GM03348 (cell line): ENCODE results near the gene SEC14L5.

Experiments
- DNase-seq: peaks from one replicate; pipeline ENCODE4 v3.0.0; 2012; ENCODE audit warnings: low spot score

The SEC14L5 gene

DNA sequence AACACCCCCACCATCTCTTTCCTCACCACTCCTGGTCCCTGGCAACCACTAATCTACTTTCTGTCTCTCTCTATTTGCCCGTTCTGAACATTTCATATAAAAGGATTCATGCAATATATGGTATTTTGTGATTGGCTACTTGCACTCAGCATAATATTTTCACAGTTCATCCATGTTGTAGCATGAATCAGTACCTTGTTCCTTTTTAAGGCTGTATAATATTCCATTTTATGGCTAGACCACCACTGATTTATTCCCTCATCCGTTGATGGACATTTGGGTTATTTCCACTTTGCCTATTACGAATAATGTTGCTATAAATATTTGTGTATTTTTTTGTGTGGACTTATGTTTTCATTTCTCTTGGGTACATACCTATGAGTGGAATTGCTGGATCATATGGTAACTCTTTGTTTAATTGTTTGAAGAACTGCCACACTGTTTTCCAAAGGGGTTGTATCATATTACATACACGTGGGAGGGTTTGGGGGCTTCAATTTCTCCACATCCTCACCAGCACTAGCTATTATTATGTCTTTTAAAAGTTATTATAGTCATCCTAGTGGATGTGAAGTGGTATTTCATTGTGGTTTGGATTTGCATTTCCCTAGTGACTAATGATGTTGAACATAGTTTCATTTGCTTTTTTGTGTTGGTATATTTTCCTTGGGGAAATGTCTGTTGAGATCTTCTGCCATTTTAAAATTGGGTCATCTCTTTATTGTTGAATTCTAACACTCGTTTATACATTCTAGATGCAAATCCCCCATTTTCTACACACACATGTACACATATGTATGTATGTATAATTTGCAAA, 26.3 kb downstream of the SEC14L5 start:
- no peak for DNase-seq

DNA sequence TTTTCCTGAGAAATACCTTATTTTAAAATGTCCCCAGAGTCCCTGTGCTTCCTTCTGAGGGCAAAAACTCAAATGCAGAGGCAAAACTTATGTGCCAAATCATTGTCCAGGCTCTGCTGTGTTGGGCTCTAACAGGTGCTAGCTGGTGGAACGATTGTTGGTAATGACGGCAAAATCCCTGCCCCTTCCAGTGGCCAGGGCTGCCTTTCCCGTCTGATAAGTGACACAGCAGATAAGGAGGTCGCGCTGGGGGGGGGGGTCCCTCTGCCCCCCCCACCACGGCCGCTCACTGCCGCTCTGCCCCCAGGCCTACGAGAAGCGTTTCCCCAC, 29.1 kb downstream of the SEC14L5 start:
- no peak for DNase-seq

DNA sequence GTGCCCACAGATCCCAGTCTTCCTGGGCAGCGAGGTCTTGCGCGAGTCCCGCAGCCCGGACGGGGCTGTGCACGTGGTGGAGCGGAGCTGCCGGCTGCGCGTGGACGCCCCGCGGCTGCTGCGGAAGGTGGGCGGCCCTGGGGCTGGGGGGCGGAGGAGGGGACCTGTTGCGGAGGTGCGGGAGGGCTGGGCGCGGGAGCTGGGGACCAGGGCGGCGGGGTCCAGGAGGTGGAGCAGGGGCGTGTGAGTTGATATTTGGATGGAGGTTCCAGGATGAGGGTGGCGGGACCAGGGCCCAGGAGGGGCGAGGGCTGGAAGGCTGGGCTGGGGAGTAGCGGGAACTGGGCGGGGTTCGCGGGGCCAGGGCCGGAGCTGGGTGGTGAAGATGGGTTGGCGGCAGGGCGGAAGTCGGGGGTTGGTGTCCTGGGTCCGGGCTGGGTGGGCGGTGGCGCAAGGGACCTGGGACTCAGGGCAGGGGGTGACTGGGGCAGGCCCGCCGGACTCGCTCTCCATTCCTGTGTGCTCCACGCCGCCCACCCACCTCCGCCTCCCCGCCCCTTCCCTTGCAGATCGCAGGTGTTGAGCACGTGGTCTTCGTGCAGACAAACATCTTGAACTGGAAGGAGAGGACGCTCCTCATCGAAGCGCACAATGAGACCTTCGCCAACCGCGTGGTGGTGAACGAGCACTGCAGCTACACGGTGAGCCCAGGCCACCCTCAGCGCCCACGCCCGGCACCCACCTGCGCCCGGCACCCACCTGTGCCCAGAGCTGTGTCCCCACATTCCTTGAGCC, 29.6 kb downstream of the SEC14L5 start:
- no peak for DNase-seq

DNA sequence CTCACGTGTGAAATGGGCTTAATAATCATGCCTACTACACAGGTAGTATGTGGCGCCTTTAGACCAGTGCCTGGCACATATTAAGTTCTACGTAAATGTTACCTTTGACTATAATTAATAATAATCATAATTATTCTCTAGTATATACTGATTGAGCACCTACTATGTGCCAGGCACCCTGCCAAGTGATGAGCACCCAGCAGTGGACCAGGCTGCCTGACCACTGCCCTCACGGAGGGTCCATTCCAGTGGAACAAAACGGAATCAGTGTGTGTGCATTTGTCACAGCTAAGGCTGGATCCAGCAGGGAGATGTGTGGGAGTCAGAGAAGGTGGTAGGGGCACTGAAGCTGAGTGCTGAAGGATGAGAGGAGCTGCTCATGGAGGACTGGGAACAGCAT, 30.5 kb downstream of the SEC14L5 start:
- no peak for DNase-seq

DNA sequence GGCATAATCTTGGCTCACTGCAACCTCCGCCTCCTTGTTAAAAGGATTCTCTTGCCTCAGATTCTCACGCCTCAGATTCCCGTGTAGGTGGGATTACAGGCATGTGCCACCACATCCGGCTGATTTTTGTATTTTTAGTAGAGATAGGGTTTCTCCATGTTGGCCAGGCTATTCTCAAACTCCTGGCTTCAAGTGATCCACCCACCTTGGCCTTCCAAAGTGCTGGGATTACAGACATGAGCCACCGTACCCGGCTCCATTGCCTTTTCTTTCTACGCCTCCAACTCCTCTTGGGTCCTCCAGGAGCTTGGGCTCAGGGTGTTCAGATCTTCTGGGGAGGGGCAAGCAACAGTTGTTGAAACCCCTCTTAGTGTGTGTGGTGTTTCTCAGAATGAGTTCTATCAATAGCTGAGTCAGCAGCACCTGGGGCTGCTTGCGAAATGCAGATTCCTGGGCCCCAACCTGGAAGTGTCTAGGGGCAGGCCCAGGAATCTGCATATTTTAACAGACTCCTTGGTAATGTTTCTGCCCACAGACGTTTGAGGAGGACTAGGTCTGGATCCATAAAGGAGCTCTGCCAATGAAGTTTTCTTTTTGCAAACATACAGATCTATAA, 31.4 kb downstream of the SEC14L5 start:
- DNase-seq = no peak

DNA sequence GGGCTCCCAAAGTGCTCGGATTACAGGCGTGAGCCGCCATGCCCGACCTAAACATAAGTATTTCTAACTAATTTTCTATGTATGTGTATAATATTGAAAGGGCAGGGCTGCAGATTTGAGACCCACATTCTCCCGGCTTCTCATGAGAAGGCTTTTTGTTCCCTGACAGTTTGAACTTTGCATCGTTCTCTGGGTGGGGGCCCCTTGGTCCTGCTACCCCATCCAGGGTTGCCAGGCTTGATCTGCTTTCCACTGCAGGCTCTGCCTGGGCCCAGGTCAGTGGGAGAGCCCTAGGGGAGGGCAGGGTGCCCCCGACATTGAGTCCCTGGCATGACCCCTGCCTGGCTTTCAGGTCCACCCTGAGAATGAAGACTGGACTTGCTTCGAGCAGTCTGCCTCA, 32.3 kb downstream of the SEC14L5 start:
- no peak for DNase-seq

DNA sequence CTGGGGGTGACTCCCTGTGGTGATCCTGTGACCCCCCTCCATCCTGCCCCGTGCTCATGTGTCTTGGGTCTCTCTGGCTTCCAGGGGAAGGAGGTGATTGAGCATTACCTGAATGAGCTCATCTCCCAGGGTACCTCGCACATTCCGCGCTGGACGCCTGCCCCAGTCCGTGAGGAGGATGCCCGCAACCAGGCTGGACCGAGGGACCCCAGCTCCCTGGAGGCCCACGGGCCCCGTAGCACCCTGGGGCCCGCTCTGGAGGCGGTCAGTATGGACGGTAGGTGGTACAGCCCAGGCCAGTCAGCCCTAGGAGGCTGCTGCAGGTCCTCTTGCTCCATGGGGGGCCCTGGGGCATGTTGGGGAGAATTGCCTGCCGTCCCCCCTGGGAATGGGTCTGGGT, 33.6 kb downstream of the SEC14L5 start:
- DNase-seq = no peak

DNA sequence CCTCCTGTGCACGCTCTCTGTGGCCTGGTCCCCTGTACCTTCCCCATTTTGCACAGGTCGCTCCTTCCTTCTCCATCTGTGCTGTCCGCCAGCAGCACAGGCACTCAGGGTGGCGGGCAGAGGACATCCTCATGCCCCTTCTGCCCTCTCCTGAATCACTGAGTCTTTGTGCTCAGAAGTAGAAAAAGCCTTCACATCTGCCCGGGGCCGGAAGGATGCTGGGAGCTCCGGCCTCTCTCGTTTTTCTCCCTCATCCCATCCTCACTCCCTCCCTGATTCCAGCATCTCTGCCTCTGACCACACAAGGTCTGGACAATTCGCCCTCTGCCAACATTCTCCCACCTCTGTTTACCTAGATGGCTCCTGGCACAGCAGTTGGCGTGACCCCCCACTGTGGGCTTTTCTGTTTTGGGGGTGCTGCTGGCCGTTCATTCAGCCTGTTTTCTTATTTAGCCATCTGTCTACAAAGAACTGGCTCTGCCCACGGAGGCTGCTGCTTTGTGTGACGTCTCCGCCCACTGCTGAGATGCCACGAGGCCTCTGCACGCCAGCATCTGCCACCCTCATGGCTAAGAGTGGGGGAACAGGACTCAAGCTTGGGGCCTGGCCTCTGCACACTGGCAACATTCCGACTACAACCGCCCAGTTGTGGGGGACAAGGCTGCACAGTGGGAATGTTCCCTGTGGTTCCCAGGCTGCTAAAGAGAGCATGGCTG, 36.7 kb downstream of the SEC14L5 start:
- no peak for DNase-seq

DNA sequence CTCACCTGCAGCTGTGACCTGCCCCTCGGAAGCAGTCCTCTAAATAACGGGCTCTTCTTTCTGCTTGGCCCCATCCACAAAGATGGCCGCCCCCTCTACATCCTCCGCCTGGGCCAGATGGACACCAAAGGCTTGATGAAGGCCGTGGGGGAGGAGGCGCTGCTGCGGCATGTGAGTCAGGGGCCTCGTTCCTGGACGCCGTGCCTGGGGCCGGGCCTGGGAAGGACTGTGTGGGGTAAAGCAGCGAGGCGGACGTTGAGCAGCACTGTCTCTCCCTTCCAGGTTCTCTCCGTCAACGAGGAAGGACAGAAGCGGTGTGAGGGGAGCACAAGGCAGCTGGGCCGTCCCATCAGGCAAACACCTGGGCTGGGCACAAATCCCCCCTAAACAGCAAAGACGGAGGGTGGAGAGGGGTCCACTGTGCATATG, 42.5 kb downstream of the SEC14L5 start:
- no peak for DNase-seq

DNA sequence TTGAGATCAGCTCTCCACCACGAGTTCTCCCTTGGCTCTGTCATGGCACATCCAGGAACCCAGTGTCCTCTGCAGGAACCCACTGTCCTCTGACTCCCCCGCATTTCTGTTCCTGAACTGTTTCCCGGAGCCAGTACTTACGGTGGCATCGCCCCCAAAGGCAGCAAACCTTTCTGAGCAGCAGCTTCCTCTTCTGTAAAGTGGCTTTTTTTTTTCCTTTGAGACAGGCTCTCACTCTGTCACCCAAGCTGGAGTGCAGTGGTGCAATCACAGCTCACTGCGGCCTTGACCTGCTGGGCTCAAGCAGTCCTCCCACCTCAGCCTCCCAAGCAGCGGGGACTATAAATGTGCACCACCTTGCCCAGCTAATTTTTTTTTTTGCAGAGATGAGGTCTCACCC, 43.4 kb downstream of the SEC14L5 start:
- DNase-seq = no peak

DNA sequence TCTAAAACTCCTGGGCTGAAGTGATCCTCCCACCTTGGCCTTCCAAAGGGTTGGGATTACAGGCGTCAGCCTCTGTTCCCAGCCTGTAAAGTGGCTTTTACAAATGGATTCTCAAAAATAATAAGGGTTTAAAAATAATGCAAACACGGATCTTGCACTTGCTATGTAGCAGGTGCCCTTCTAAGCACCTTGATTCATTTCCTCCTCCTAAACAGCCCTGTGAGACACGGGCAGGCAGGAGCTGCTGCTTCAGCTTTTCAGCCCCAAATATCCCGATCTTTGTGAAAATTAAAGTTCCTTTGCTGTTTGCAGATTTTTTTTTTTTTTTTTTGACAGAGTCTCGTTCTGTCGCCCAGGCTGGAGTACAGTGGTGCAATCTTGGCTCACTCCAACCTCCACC, 43.9 kb downstream of the SEC14L5 start:
- DNase-seq = no peak

DNA sequence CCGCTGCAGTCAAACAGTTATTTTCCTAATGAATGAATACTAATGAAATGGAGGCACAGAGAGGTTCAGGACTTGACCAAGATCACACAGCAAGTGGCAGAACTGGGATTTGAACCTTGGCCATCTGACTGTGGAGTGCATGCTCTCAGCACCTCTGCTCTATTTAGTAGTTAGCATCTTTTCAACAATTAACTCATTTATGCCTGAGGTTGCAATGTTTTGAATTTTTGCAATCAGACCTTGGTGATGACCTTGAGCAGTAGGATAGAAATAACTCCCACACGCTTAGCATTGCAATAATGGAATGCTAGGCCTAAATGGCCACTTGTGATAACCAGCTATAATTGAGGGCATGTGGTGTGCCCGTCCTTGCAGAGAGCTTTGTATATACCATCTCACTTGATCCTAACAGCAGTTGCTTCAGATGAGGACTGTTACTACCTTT, 44.6 kb downstream of the SEC14L5 start:
- DNase-seq = no peak

DNA sequence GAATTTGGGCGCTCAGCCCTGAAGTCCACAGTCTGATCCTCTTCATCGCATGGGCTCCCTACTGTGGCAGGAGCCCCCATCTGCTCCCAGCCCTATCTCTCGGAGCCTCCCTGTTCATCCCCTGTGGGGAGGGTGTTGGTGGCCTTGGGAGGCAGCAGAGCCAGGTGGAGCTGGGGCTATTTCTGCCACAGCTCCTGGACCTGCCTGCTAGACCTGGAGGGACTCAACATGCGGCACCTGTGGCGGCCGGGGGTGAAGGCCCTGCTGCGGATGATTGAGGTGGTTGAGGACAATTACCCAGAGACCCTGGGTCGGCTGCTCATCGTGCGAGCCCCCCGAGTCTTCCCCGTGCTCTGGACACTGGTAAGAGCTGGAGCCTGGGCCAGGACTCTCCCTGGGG, 45.1 kb downstream of the SEC14L5 start:
- DNase-seq = no peak

DNA sequence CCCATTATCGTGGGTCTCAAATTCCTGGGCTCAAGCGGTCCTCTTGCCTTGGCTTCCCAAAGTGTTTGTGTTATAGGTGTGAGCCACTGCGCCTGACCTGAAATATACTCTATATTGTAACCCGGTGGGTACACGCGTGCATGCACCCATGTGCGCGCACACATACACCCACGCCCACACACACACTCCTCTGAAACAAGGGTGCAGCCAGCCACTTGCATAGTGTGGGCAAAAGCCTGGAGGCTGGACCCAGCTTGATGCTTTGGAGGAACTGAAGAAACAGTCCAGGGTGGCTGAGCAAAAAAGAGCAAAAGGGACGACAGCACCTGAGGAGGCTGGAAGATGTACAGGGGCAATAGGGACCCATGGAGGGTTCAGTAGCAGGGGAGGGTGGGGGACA, 45.7 kb downstream of the SEC14L5 start:
- no peak for DNase-seq

DNA sequence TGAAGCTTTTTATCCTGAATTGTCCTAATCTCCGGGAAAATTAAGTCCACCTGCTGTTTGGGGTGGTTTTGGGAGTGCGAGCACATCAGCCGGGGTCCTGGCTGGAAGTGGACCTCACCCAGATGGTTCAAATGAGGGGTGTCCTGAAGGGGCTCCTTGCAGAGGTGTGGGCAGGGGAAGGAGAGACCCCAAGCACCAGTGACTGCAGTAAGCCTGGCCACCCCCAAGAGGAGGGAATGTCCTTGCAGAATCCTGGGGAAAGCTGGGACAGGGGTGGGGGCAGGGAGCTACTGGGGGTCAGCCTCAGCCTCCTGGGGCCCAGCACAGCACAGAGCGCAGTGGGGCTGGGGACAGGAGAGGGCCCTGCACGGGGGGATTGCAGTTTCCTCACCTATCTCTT, 46.2 kb downstream of the SEC14L5 start:
- DNase-seq = no peak

DNA sequence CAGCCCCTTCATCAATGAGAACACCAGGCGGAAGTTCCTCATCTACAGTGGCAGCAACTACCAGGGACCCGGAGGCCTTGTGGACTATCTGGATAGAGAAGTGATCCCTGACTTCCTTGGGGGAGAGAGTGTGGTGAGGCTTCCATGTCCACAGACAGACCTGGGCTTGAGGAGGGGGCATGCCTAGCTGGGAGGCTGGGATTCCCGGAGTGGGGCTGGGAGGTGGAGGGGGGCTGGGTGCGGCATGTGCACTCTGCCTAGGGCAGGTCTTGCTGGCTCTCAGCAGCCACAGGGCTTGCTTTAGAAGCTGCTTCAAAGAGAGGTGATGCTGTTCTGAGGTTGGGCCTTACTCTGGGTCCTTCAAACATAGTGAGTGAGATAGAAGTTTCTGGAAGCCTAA, 47.8 kb downstream of the SEC14L5 start:
- no peak for DNase-seq

DNA sequence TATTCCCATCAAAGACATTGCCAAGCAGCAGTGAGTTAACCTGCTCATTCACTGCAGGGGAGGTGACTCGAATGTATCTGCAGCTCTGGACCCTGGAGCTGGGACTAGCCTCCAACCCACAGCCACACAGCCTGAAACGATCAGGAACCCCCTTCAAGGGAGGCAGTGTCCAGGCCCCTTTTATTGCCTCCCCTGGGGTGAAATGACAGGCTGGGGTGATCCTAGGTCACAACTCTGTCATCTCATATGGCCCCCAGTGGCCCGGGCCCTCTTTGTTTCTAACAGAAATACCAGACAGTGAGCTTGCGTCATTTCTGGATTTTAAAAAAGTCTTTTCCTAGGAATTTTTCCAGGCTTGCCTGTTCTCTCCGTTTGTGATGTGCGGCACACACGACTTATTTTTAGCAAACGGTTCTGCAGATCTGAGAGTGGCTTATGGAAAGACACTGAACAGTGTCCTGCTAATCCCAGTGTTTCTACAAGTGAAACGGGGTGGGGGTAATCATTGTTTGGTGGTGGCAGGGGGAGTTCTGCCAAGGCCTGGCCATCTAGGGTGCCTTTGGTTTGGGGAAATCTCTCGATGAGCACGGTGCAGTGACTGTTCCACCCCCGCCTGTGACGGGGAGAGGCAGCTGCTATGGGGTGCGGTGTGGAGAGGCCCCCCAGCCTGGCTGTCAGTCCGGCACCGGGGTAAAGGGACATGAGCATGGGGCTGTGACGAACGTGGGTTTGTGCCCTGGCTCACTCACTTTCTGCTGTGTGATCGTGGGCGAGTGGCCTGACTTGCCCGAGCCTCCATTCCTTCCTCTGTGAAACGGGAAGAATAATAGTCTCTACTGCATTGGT, 48.4 kb downstream of the SEC14L5 start:
- no peak for DNase-seq

DNA sequence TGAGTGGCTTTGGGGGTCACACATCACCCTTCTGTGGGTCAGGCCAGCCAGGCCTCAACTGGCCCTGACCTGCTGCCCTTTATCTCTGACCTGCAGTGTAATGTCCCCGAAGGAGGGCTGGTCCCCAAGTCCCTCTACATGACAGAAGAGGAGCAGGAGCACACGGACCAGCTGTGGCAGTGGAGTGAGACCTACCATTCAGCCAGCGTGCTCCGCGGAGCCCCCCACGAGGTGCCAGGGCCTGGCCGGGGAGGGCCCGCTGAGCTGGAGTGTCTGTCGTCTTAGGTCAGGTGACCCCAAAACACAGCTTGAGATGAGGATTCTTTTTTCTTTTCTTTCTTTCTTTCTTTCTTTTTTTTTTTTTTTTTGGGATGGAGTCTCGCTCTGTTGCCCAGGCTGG, 49.1 kb downstream of the SEC14L5 start:
- no peak for DNase-seq

DNA sequence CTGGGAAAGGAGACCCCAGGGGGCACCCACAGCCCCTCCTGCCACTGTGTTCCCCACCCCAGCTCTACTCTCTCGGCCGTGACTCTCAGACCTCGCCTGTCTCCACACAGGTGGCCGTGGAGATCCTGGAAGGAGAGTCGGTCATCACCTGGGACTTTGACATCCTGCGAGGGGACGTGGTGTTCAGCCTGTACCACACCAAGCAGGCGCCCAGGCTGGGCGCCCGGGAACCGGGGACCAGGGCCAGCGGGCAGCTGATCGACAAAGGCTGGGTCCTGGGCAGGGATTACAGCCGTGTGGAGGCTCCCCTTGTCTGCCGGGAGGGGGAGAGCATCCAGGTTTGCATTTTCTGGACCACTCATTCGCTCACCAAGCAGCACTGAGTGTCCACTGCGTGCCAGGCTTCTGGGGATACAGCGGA, 50.2 kb downstream of the SEC14L5 start:
- DNase-seq = no peak

DNA sequence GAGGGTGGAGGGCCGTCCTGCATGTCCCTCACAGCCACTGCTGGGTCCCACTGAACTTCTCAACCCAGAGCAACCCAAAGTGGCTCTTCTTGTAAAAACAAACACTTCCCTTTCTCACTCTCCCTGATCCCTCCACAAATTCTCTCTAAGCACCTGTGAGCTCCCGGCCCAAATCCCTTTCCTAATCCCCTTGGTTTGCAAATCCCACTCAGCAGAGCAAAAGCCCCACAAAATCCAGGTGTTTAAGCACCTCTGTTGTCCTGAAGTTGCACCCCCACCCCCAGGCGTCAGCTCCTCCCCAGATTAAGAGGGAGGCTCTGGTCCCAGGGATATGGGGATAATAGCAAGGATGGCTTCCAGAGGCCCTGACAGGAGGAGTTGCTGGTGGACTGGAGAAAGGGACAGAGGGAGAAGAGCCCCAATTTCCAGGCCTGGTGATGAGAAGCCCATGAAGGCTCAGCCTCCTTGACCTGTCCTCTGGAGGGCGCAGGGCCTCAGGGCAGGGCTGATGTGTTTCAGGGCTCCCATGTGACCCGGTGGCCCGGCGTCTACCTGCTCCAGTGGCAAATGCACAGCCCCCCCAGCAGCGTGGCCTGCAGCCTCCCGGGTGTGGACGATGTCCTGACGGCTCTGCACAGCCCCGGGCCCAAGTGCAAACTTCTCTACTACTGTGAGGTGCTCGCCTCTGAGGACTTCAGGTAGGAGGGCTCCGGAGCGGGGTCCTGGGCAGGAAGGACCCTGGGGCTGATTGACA, 52.6 kb downstream of the SEC14L5 start:
- no peak for DNase-seq

DNA sequence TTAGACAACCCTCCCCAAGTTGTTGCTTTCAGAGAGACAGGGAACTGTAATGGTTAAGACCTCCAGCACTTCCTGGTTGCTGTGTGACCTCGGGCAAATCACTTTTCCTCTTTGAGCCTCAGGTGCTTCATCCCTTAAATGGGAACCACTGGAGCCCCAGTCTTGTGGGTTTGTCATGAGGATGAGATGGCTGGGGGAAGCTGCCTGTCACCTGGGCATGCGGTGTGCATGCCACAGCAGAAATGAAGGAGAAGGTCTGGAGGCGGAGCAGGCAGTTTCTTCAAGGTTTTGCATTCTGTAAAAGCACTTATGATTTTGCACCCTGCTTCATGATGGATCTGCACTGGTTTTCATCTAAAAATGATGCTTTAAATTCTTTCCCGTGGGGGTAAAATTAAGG, 53.5 kb downstream of the SEC14L5 start:
- DNase-seq = no peak
